Hepatic stellate cell (primary cell): ENCODE data around the gene UGGT2.
"Not testable (repeated sequence)": the region's sequence is repeated elsewhere in the genome, so short reads cannot be mapped to it uniquely, and the experiment has no call there.

Experiments used
- DNase-seq: peaks from one replicate; pipeline ENCODE4 v3.0.0; 2011; ENCODE audit warnings: low spot score

UGGT2 gene

GRCh38 chr13:96053003-96053703 is at the start of gene UGGT2:
Gene UGGT2 (minus strand): TSS chr13:96053401. CDS start chr13:96053312, 89 bp downstream.
- peak; percentile 99 for DNase-seq

DNA sequence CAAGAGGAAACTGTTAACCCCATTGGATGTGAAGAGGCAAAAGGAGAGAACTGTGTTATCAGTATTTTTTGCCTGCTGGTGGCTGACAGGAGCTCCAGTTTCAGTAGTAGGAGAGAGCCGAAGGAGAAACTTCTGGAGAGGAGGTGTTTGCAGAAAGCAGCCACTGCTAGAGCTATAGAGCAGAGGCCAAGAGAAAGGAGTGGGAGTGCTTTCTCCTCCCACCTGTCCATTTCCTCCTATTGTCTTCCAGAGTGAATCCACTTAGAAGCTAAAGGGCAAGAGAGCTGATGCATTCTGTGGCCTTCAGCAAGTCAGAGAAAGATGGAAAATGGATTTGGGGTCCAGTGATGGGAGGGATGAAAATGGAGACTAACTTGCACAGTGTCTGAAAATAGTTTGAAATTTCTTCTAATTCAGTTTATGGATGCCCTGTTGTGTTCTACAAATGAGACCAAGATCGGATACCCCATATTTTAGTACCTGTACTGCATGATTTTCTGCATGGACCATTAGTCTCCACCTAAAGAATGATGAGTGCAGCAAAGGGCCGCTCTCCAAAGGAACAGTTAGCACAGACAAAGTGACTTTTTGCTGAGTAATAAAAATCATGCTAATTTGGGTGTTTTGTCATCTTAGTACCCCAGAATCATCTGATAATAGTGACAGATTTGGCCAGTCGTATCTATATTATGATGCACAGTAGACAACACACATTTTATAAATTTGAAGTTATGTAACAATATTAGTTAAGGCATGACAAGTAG is 47.4 kb upstream of the UGGT2 start:
- no peak for DNase-seq

GRCh38 chr13:96093296-96094006 is 40.2 kb upstream of the UGGT2 start:
- DNase-seq: no peak

- DNase-seq: no peak
Measured at GRCh38 chr13:96091164-96092117, 38.2 kb upstream of the UGGT2 start.

DNA sequence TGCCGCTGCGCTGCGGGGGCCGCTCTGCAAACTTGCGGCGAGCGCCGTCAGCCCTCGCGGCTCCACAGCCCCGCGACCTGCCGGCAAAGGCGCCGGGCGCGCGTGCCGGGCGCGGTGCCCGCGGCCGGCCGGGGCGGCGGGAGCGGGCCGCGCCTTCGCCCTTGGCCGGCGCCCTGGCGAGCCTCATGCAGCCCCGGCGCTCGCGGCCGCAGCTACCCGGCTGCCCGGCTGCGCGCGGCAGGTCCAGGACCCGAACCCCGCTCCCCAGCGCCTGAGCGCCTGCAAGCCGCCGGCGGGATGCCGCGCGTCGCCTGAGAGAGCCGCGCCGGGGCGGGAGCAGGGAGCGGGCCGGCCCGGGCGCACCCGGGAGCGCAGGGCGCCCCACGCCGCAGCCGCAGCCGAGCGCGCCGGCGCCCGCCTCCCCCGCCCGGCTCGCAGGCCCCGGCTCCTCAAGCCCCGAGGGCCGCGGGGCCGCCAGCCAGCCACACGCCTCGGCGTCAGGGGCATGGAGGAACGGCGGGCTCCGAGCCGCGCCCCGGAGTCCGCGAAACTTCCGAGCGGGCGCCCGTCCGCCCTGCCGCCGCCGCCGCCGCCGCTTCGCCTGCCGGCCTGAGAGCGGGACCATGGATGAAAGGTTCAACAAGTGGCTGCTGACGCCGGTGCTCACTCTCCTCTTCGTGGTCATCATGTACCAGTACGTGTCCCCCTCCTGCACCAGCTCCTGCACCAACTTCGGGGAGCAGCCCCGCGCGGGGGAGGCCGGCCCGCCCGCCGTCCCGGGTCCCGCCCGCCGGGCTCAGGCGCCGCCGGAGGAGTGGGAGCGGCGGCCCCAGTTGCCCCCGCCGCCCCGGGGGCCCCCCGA is 37.3 kb upstream of the UGGT2 start:
- peak; percentile 15 for DNase-seq

DNA sequence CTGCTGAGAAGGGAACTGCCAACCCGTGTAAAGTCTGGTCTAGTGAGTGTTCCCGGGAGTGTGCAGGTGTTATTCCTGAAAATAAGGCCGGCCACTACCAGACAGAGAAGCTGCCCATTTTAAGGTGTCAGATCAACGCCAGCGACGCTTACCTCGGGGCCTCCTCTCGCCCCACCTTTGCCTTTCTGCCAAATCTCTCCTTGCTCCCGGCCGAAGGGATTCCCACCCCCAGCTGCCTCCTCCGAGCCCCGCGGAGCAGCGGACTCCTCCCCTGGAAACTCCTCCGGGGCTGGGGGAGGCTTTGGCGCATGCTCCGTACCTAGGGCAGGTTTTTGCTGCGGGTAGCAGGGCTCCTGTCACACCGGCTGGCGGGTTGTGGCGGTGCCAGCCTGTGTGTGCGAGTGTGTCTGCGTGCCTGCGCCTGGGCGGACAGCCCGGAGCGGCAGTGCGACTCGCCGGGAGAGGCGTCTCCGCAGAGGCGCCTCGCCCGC is 36.6 kb upstream of the UGGT2 start, which contains the start of gene HS6ST3:
HS6ST3 (plus strand) TSS at position 359 of the 491 bp plus-strand sequence.
- DNase-seq: peak; percentile 14

DNA sequence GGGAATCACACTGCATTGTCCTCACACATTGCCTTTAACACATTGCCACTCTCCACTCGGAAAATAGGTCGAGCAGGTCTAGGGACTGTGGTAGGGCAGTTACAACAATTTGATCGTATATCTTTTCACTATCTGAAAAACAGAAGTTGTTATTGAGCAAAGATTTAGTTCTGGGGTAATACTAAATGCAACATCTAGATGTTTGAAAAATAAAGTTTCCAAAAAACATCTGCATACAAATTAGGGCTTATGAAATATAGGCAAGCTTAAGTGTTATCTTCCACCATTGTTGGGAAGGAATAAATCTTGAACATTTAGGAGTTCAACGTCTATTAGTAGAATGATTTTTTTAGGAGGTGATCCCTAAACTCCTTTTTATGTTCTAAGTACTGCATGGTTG is 35.9 kb upstream of the UGGT2 start:
- no peak for DNase-seq

GRCh38 chr13:96086736-96087135 is 33.5 kb upstream of the UGGT2 start:
- DNase-seq: no peak

DNA sequence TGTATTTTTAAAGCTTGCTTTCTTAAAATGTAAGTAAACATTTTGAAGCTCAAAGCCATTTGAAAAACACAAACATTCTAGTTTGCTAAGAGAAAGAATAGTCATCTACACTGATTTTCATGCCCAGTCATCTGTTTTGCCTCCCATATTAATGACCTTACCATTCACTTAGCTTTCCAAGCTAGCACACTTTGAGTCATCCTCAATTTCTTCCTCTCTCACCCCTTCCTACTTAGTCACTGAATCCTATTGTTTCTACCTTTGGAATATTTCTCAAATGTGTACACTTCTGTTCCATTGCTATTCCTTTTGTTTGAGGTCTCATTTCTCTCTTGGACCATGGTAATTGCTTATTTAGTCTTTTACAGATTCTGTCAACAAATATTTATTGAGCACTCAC is 29.4 kb upstream of the UGGT2 start:
- no peak for DNase-seq

- DNase-seq: no peak
Measured at GRCh38 chr13:96081888-96082287, 28.7 kb upstream of the UGGT2 start.

DNA sequence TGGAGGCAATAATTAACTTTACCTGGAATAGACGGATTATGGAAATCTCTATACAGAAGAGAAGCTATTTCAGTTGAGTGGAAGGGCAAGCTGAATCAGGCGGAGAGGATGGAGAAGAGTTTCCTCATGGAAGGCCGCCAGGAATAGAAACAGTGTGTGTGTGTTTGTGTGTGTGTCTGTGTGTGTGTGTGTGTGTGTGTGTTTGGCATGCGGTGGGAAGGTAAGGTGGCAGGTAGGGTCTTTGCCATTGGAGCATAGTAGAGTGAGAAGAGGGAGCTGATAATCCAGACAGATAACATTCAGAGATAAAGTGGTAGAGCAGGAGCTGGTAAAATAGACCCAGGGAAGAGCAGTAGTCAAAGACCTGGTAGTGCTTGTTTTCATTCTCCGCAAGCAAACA is 27.5 kb upstream of the UGGT2 start:
- DNase-seq: no peak

GRCh38 chr13:96075953-96076543 is 22.8 kb upstream of the UGGT2 start:
- DNase-seq: no peak

GRCh38 chr13:96072392-96072791 is 19.2 kb upstream of the UGGT2 start:
- no peak for DNase-seq

DNA sequence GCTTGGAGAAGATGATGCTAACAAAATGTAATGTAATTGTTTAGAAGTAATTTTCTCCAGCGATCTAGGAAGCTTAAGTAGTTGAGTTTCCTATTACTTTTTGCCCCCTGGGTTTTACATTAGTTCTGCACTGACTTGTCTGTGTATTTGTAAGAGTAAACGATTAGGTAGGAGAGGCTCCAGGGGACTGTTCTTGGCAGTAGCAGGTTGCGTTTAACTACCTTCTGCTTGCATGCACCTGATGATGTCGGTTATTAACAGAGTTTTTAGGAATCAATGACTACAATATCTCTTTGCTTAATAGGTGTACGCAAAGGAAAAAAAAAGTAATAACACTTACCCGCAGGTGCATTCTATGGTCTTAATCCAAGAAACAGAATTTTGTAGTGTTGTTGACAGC is 18.3 kb upstream of the UGGT2 start:
- no peak for DNase-seq

DNA sequence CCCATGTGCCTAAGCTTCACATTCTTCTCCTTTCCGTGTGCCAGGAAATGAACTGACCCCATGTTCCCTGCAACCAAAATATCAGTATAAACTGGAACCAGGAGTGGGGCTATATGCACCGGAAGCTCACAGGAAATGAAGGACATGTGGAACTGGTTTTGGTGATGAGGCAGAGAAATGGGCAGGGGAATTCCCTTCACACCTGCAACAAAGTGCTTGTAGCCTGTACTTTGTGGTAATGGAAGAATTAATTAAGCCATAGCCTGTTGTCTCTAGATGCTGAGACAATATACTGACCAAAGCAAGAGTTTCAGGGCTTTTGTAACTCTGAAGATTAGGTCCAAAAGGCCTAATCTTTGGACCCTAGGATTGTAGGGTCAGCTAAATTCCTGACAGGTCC is 15.5 kb upstream of the UGGT2 start:
- DNase-seq: no peak

DNA sequence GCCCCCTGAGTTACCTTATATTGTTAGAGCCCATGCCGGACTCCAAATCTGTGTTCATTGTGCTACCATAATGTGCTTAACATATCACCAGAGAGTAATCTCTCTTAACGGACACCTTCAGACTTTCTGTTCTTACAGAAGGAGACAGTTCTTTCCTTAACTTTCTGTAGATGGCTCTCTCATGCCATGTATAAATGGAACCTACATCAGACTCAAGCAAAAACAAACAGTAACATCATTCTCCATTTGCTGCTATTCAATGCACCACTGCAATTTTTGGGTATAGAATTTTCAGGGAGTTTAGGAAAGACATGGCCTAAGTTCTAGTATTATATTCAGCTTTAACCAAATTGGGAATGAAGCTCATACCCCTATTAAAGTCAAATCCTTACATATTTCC is 12.6 kb upstream of the UGGT2 start:
- DNase-seq: no peak

- DNase-seq: peak; percentile 50
Measured at GRCh38 chr13:96052656-96053002, 572 bp downstream of the UGGT2 start.

DNA sequence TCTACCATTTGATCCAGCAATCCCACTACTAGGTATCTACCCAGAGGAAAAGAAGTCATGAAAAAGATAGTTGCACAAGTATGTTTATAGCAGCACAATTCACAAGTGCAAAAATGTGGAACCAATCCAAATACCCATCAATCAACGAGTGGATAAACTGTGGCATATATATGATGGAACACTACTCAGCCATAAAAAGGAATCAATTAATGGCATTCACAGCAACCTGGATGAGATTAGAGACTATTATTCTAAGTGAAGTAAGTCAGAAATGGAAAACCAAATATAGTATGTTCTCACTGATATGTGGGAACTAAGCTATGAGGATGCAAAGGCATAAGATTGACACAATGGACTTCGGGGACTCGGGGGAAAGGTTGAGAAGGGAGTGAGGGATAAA is 1.3 kb downstream of the UGGT2 start:
- DNase-seq: not testable (repeated sequence)

- not testable (repeated sequence) for DNase-seq
Measured at GRCh38 chr13:96051491-96051890, 1.7 kb downstream of the UGGT2 start.

- not testable (repeated sequence) for DNase-seq
Measured at GRCh38 chr13:96050955-96051354, 2.2 kb downstream of the UGGT2 start.
